Activated CD8-positive, alpha-beta memory T cell treated with anti-CD3 and anti-CD28 coated beads, Interleukin-2, amount 50 U/mL, for 1 hour (primary cell): ENCODE data around the gene VPS35L.
"Not testable (repeated sequence)": the region's sequence is repeated elsewhere in the genome, so short reads cannot be mapped to it uniquely, and the experiment has no call there.

Experiments used
- DNase-seq: peaks from one replicate; pipeline ENCODE4 v3.0.0-alpha.2; 2020; ENCODE audit errors: extremely low read depth

The VPS35L gene

GRCh38 chr16:19654147-19654546 is 98.6 kb downstream of the VPS35L start:
- DNase-seq, result no peak

- DNase-seq, result no peak
Measured at GRCh38 chr16:19655242-19655777, 99.8 kb downstream of the VPS35L start.

GRCh38 chr16:19657831-19658230 is 102.3 kb downstream of the VPS35L start:
- no peak for DNase-seq

GRCh38 chr16:19659554-19659953 is 104.1 kb downstream of the VPS35L start:
- DNase-seq, result no peak

- DNase-seq, result no peak
Measured at GRCh38 chr16:19660432-19660831, 104.9 kb downstream of the VPS35L start.

- DNase-seq, result no peak
Measured at GRCh38 chr16:19662351-19662750, 106.8 kb downstream of the VPS35L start.

GRCh38 chr16:19664166-19664565 is 108.7 kb downstream of the VPS35L start:
- no peak for DNase-seq

GRCh38 chr16:19665313-19665712 is 109.8 kb downstream of the VPS35L start:
- DNase-seq, result not testable (repeated sequence)

GRCh38 chr16:19666477-19666876 is 111.0 kb downstream of the VPS35L start:
- no peak for DNase-seq

GRCh38 chr16:19672378-19672777 is 116.9 kb downstream of the VPS35L start:
- DNase-seq, result no peak

- no peak for DNase-seq
Measured at GRCh38 chr16:19674485-19674884, 119.0 kb downstream of the VPS35L start.

- DNase-seq, result no peak
Measured at GRCh38 chr16:19677402-19677801, 121.9 kb downstream of the VPS35L start.

- DNase-seq, result no peak
Measured at GRCh38 chr16:19678804-19679203, 123.3 kb downstream of the VPS35L start.

- DNase-seq, result not testable (repeated sequence)
Measured at GRCh38 chr16:19679281-19679680, 123.8 kb downstream of the VPS35L start.

GRCh38 chr16:19680881-19681340 is 125.4 kb downstream of the VPS35L start:
- no peak for DNase-seq

GRCh38 chr16:19681637-19682036 is 126.1 kb downstream of the VPS35L start:
- DNase-seq, result no peak

- DNase-seq, result no peak
Measured at GRCh38 chr16:19683453-19684236, 128.1 kb downstream of the VPS35L start.

- DNase-seq, result no peak
Measured at GRCh38 chr16:19685176-19685575, 129.7 kb downstream of the VPS35L start.

- no peak for DNase-seq
Measured at GRCh38 chr16:19687279-19687678, 131.8 kb downstream of the VPS35L start.

- no peak for DNase-seq
Measured at GRCh38 chr16:19688396-19689024, 133.0 kb downstream of the VPS35L start.

GRCh38 chr16:19689342-19689741 is 133.8 kb downstream of the VPS35L start:
- no peak for DNase-seq

GRCh38 chr16:19690196-19690595 is 134.7 kb downstream of the VPS35L start:
- DNase-seq, result no peak

- DNase-seq, result no peak
Measured at GRCh38 chr16:19691161-19691711, 135.7 kb downstream of the VPS35L start.
